K562 (cell line): ENCODE data around the gene ANKLE1. TPM values are rescaled to one million over a fixed set of nuclear protein-coding genes. Genes with fewer than 3 reads are reported as not detected.

Experiments used
- ATAC-seq: fragments of 200-7000 bp; cut with Tn5 transposase; 3 replicates; pipeline ENCODE4 v1.9.1; 2020; ENCODE audit warnings: moderate library complexity
- BruUV-seq: library from RNA; stranded (reverse); fragments of 400-500 nt; replicated peaks from 2 replicates; lab custom pipeline; 2021; lab: Mats Ljungman, UMichigan
- CTCF ChIA-PET: fragments of 300-600 bp; formaldehyde crosslinking; extraction: SDS; loops from one replicate; lab custom pipeline; 2021; ENCODE audit warnings: low intra/inter-chr PET ratio; lab: Yijun Ruan, JAX
- POLR2A ChIA-PET: fragments of 300-600, 350-650 bp; sonication (Branson Sonifier 250); formaldehyde crosslinking; extraction: SDS; loops from one replicate; lab custom pipeline; 2021; ENCODE audit warnings: antibody characterized with exemption, inconsistent platforms; lab: Yijun Ruan, JAX
- DNase-seq, 4 experiments: peaks; one replicate each; pipeline versions ENCODE4 v3.0.0 to v3.0.0-alpha.2; 2011 to 2018; ENCODE audit warnings: low spot score in 3 of 4, mixed read lengths in 3 of 4; ENCODE audit errors: extremely low read depth in 1 of 4
- FAIRE-seq: peaks from 2 replicates; lab custom pipeline; 2011; peaks lifted over from hg19 to GRCh38; lab: Jason Lieb, UNC
- H2AFZ ChIP-seq: 2 replicates; pipeline ENCODE4 v1.6.0; 2011; ENCODE audit warnings: low read depth, low read length, control low read depth, inconsistent platforms
- H3K27ac ChIP-seq: fragments of 200-600 bp; 3 replicates; pipeline ENCODE4 v1.8.0; 2011; ENCODE audit warnings: low read depth, mild to moderate bottlenecking, control low read depth, inconsistent platforms, low read length, moderate library complexity, mixed read lengths; ENCODE audit errors: extremely low read depth
- H3K27me3 ChIP-seq, 2 experiments: fragments of 300-600 bp in 1 of 2; 2 replicates in 1 of 2; 3 replicates in 1 of 2; pipeline versions ENCODE4 v1.6.0 to v1.8.0; 2011; ENCODE audit warnings: inconsistent platforms in 2 of 2, low read length in 2 of 2, mild to moderate bottlenecking in 1 of 2, mixed read lengths in 1 of 2, moderate library complexity in 1 of 2; ENCODE audit not compliant: control insufficient read depth in 2 of 2, insufficient read depth in 2 of 2
- H3K36me3 ChIP-seq: fragments of 300-600 bp; 3 replicates; pipeline ENCODE4 v1.8.0; 2011; ENCODE audit warnings: mild to moderate bottlenecking, low read length, inconsistent platforms; ENCODE audit not compliant: control insufficient read depth, insufficient read depth
- H3K4me1 ChIP-seq, 2 experiments: fragments of 200-600 bp in 1 of 2; replicated peaks in 1 of 2; 2 replicates in 1 of 2; 3 replicates in 1 of 2; pipeline versions ENCODE4 v1.5.1 to v1.8.0; 2011; ENCODE audit warnings: inconsistent platforms in 2 of 2, low read length in 2 of 2, mild to moderate bottlenecking in 1 of 2, mixed read lengths in 1 of 2, moderate library complexity in 1 of 2; ENCODE audit not compliant: control insufficient read depth in 2 of 2, insufficient read depth in 2 of 2
- H3K4me2 ChIP-seq: 2 replicates; pipeline ENCODE4 v1.6.1; 2011; ENCODE audit warnings: low read length, control low read depth, inconsistent platforms, mixed read lengths; ENCODE audit not compliant: insufficient read depth
- H3K4me3 ChIP-seq: fragments of 200-600 bp; sonication (generic), shearing (Covaris generic); 2 replicates; pipeline ENCODE4 v1.5.1; 2016; ENCODE audit warnings: control low read depth, inconsistent platforms
- H3K79me2 ChIP-seq: fragments of 200-600 bp; 3 replicates; pipeline ENCODE4 v1.8.0; 2011; ENCODE audit warnings: low read length, inconsistent platforms; ENCODE audit not compliant: control insufficient read depth, insufficient read depth
- H3K9ac ChIP-seq, 2 experiments: 2 replicates each; pipeline versions ENCODE4 v1.6.0 to v1.6.1; 2011; ENCODE audit warnings: low read depth in 2 of 2, low read length in 2 of 2, control low read depth in 1 of 2, inconsistent platforms in 1 of 2, mild to moderate bottlenecking in 1 of 2, mixed read lengths in 1 of 2; ENCODE audit not compliant: insufficient read depth in 1 of 2
- H3K9me1 ChIP-seq: one replicate; pipeline ENCODE4 v1.6.0; 2011; ENCODE audit warnings: inconsistent platforms, mild to moderate bottlenecking, low read length, moderate library complexity; ENCODE audit not compliant: control insufficient read depth, insufficient read depth
- H3K9me3 ChIP-seq: replicated peaks from 2 replicates; pipeline ENCODE4 v1.5.1; 2011; ENCODE audit warnings: low read depth, low read length, inconsistent platforms; ENCODE audit not compliant: control insufficient read depth, insufficient read depth
- H4K20me1 ChIP-seq: replicated peaks from 2 replicates; pipeline ENCODE4 v1.6.1; 2011; ENCODE audit warnings: low read length, inconsistent platforms, mixed read lengths; ENCODE audit not compliant: control insufficient read depth, insufficient read depth
- CBFB ChIP-seq: sonication (generic); formaldehyde crosslinking; IDR thresholded peaks from 2 replicates; pipeline ENCODE4 v1.4.0; 2020; ENCODE audit warnings: mild to moderate bottlenecking, missing genetic modification reagents
- CHD2 ChIP-seq: IDR thresholded peaks from 2 replicates; pipeline ENCODE4 v1.6.1; 2011; ENCODE audit warnings: low read depth, low read length
- FOXP1 ChIP-seq: sonication (generic); formaldehyde crosslinking; IDR thresholded peaks from 2 replicates; pipeline ENCODE4 v1.8.0; 2022; ENCODE audit warnings: mild to moderate bottlenecking, missing genetic modification reagents
- POLR2A ChIP-seq: fragments of 450-650 bp; conservative IDR thresholded peaks from 2 replicates; pipeline ENCODE4 v1.6.1; 2016
- POLR2AphosphoS2 ChIP-seq: IDR thresholded peaks from 2 replicates; pipeline ENCODE4 v1.6.1; 2012; ENCODE audit warnings: low read length, improper control_type of control experiment
- RBFOX2 ChIP-seq: fragments of 200-400 bp; formaldehyde crosslinking; IDR thresholded peaks from 2 replicates; pipeline ENCODE4 v1.6.1; 2017; ENCODE audit warnings: low read depth, mild to moderate bottlenecking, low read length, moderate library complexity
- SETDB1 ChIP-seq: IDR thresholded peaks from one replicate; pipeline ENCODE4 v1.6.1; 2012; ENCODE audit warnings: low read length, control low read depth, inconsistent platforms
- SIN3A ChIP-seq, 2 experiments: fragments of 150-350 bp in 1 of 2; IDR thresholded peaks; 2 replicates each; pipeline ENCODE4 v1.6.1; 2011 to 2016; ENCODE audit warnings: borderline replicate concordance in 2 of 2, low read depth in 2 of 2, low read length in 2 of 2, mild to moderate bottlenecking in 2 of 2, moderate library complexity in 2 of 2; ENCODE audit not compliant: control insufficient read depth in 1 of 2
- SMAD2 ChIP-seq: fragments of 150-350 bp; IDR thresholded peaks from 2 replicates; pipeline ENCODE4 v1.6.1; 2014; ENCODE audit warnings: low read depth, mild to moderate bottlenecking, low read length
- SRSF3 ChIP-seq: fragments of 200-400 bp; formaldehyde crosslinking; IDR thresholded peaks from 2 replicates; pipeline ENCODE4 v1.6.1; 2016; ENCODE audit warnings: mild to moderate bottlenecking, low read length, moderate library complexity; ENCODE audit not compliant: insufficient read depth
- TBP ChIP-seq: optimal IDR thresholded peaks from 2 replicates; pipeline ENCODE3; 2011; ENCODE audit warnings: low read depth, low read length, improper control_type of control experiment
- ZBTB7A ChIP-seq: IDR thresholded peaks from 2 replicates; pipeline ENCODE4 v1.6.1; 2011; ENCODE audit warnings: low read depth, mild to moderate bottlenecking, low read length, moderate library complexity, borderline replicate concordance; ENCODE audit not compliant: control insufficient read depth
- ZNF408 ChIP-seq: fragments of 250-450 bp; sonication (Bioruptor Pico); IDR thresholded peaks from 2 replicates; pipeline ENCODE4 v1.4.0; 2020; ENCODE audit warnings: low read depth, mild to moderate bottlenecking, moderate library complexity
- WGBS: fragments of 100-300 bp; shearing (Covaris generic); methylation state at CpG from one replicate; pipeline ENCODE4 v1.1.6; 2016; ENCODE audit warnings: low coverage, mixed read lengths; ENCODE audit not compliant: insufficient coverage; ENCODE audit errors: missing lambda C conversion rate; 5-methylcytosine and 5-hydroxymethylcytosine counted together
- in situ Hi-C: fragments of 300-500 bp; cut with MboI; formaldehyde crosslinking; loops from 4 replicates; pipeline ENCODE4 v1.15.0; 2018; ENCODE audit warnings: inconsistent platforms, mixed read lengths
- intact Hi-C: fragments of 100-400 bp; cut with micrococcal nuclease; formaldehyde crosslinking; loops from 2 replicates; pipeline ENCODE4 v1.14.2; 2022
- polyA plus RNA-seq, 8 experiments: library from polyadenylated mRNA; depleted of rRNA in 4 of 8; stranded (reverse) in 5 of 8; unstranded in 3 of 8; fragments of >200 nt; fragmentation: Nextera tagmentation in 2 of 8; fragmentation: Illumina TruSeq in 1 of 8; extraction: Ambion mirVana in 2 of 8; extraction: Trizol in 1 of 8; gene quantifications; 2 replicates each; pipeline versions ENCODE4 v1.2.1 to v1.2.3, GENCODE V29; 2011 to 2014; ENCODE audit warnings: inconsistent platforms in 1 of 8, missing spikeins in 1 of 8
- total RNA-seq, 7 experiments: library from RNA; depleted of rRNA in 6 of 7; stranded (reverse); fragments of >200 nt in 6 of 7; fragmentation: Illumina TruSeq in 2 of 7; extraction: Trizol in 2 of 7; gene quantifications; 2 replicates each; pipeline versions ENCODE4 v1.2.1 to v1.2.3, GENCODE V29; 2011 to 2021; ENCODE audit warnings: low replicate concordance in 1 of 7
- TF ChIP-seq, protein P1 (sequence below): fragments of 450-650 bp; formaldehyde crosslinking; IDR thresholded peaks from 2 replicates; pipeline ENCODE4 v1.4.0; 2022; ENCODE audit warnings: missing genetic modification characterization
- TF ChIP-seq, protein P2 (sequence below): fragments of 250-450 bp; sonication (Bioruptor Pico); IDR thresholded peaks from 2 replicates; pipeline ENCODE4 v1.9.0; 2021; ENCODE audit warnings: mild to moderate bottlenecking, inconsistent platforms
- TF ChIP-seq, protein P3 (sequence below): fragments of 250-450 bp; sonication (Bioruptor Pico); IDR thresholded peaks from 2 replicates; pipeline ENCODE4 v1.8.0; 2021; ENCODE audit warnings: moderate library complexity, mild to moderate bottlenecking, inconsistent platforms

Gene ANKLE1
- total and polyA plus RNA-seq, 9 of the 15 experiments (the other 6 are each of a cell fraction or from before 2014, with no cell fraction given), result 0.63 to 9.2 (median 2.9) TPM

DNA sequence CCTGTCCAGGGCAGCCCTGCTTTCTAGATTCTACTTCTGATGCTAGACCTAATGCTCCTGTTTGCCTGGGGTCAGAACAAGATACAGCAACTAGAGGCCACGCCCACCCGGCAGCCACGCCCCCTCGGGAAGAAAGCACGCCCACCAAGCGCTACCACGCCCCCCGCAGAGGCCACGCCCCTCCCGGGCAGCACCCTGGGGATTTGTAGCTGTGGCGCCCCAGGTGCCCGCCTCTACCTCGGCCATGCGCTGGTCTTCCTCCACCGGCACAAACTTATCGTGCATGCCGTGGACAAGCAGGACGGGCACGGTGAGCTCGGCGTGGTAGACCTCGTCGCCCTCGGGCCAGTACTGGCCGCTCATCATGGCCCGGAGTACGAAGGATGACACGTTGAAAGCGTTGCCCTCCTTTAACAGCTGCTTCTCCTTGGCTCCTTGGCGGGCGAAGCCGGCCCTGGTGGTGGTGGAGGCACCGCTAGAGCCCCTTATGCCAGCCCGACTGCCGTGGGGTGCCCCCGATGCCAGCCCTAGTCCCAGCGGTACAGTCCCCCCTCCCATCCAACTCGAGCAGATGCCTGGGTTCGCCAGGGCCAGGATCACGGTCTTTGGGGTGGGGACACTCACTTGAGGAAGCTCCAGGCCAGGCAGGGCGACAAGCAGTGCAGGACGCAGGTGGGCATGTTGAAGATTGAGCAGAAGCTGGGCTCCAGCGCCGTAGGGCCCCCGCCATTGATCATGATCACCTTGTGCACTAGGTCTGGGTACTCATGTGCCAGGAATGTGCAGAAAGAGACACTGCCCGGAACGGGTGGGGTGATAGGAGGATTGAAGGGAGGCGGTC lies 12.6 kb downstream of the ANKLE1 start:
- peaks cover 12 to 38% of the 10 kb centered on the region in 2 experiments; a peak in 4 of 5 replicates for H3K4me1 ChIP-seq
- H4K20me1 ChIP-seq, result no peaks in the 10 kb centered on the region
- ATAC-seq (peak; percentile 79), DNase-seq (peak; percentile 87 to 94 (median 88)), FAIRE-seq (peak; percentile 80)
- peak overlapping the region; percentile 30 for H2AFZ ChIP-seq
- ChIA-PET CTCF (interaction anchor here (0.5 to 1.4 kb wide), 3 partner anchors 91 to 92 kb away, joined by 3 to 4 read pairs (median 3); no protein-coding TSS in a partner anchor), POLR2A (interaction anchor here (0.6 to 1.4 kb wide), 6 partner anchors 9 to 39 kb away, joined by 3 to 7 read pairs (median 4); partner anchors contain the start of genes ABHD8 and MRPL34)
- peaks cover 3% of the 10 kb centered on the region for H3K9me3 ChIP-seq
- intact Hi-C loops, result loop anchor here (1.0 to 5.0 kb wide), 4 partner anchors 11 to 397 kb away; partner anchors contain the start of gene MRPL34
- peaks cover 17% of the 10 kb centered on the region; the same call in 2 of the 3 replicates for H3K36me3 ChIP-seq
- H3K4me2 ChIP-seq, result peak overlapping the region; percentile 92
- H3K27ac ChIP-seq, result peak overlapping the region; percentile 42
- H3K9me1 ChIP-seq, result peaks cover 7% of the 10 kb centered on the region
- H3K27me3 ChIP-seq, result no peaks in the 10 kb centered on the region
- no TSS peak for BruUV-seq
- H3K4me3 ChIP-seq, result peak overlapping the region; percentile 62
- peak overlapping the region; percentile 42 to 89; a peak in 3 of 4 replicates for H3K9ac ChIP-seq
- in situ Hi-C loops, result loop anchor here (5.0 kb wide), 1 partner anchor 93 kb away; no protein-coding TSS in a partner anchor
- peaks cover 12% of the 10 kb centered on the region for H3K79me2 ChIP-seq
- WGBS, result 32% methylated on average over 43 of the region's 48 CpGs
- TF ChIP-seq SRSF3, result no peak
- TF ChIP-seq ZNF408 (CRISPR knock-in tag), result no peak
- TF ChIP-seq FOXP1 (CRISPR knock-in tag), result 0 out of 2 replicates have a peak, but pooled peaks have one; percentile 34
- TF ChIP-seq CHD2, result no peak
- 0 out of 2 replicates have a peak, but pooled peaks have one; percentile 64 for TF ChIP-seq CBFB (CRISPR knock-in tag)
- peak; percentile 47; the same call in 1 of the 2 replicates for TF ChIP-seq POLR2AphosphoS2
- peak; percentile 66 for TF ChIP-seq RBFOX2
- peak; percentile 34; the same call in 1 of the 2 replicates for TF ChIP-seq POLR2A
- TF ChIP-seq, protein P1, sequence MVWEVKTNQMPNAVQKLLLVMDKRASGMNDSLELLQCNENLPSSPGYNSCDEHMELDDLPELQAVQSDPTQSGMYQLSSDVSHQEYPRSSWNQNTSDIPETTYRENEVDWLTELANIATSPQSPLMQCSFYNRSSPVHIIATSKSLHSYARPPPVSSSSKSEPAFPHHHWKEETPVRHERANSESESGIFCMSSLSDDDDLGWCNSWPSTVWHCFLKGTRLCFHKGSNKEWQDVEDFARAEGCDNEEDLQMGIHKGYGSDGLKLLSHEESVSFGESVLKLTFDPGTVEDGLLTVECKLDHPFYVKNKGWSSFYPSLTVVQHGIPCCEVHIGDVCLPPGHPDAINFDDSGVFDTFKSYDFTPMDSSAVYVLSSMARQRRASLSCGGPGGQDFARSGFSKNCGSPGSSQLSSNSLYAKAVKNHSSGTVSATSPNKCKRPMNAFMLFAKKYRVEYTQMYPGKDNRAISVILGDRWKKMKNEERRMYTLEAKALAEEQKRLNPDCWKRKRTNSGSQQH (CRISPR knock-in tag), result 0 out of 2 replicates have a peak, but pooled peaks have one; percentile 50
- peak; percentile 80; the same call in 1 of the 2 replicates for TF ChIP-seq ZBTB7A
- TF ChIP-seq SETDB1, result no peak
- TF ChIP-seq SIN3A (IDR thresholded peaks at IDR 0.05; ENCODE audit: borderline replicate concordance in 2 of 2, control insufficient read depth in 1 of 2, low read depth in 2 of 2, low read length in 2 of 2), result peak in 1 of 2 experiments; percentile 35; a peak in 1 of 4 replicates
- peak; percentile 38 for TF ChIP-seq TBP
- TF ChIP-seq SMAD2, result no peak
- TF ChIP-seq, protein P2, sequence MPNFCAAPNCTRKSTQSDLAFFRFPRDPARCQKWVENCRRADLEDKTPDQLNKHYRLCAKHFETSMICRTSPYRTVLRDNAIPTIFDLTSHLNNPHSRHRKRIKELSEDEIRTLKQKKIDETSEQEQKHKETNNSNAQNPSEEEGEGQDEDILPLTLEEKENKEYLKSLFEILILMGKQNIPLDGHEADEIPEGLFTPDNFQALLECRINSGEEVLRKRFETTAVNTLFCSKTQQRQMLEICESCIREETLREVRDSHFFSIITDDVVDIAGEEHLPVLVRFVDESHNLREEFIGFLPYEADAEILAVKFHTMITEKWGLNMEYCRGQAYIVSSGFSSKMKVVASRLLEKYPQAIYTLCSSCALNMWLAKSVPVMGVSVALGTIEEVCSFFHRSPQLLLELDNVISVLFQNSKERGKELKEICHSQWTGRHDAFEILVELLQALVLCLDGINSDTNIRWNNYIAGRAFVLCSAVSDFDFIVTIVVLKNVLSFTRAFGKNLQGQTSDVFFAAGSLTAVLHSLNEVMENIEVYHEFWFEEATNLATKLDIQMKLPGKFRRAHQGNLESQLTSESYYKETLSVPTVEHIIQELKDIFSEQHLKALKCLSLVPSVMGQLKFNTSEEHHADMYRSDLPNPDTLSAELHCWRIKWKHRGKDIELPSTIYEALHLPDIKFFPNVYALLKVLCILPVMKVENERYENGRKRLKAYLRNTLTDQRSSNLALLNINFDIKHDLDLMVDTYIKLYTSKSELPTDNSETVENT (CRISPR knock-in tag), result 0 out of 2 replicates have a peak, but pooled peaks have one; percentile 13
- TF ChIP-seq, protein P3, sequence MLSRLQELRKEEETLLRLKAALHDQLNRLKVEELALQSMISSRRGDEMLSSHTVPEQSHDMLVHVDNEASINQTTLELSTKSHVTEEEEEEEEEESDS (CRISPR knock-in tag), result no peak
